Mammary epithelial cell (primary cell): ENCODE measurements around the gene TCF12.

ENCODE experiments used
- EZH2 ChIP-seq: IDR thresholded peaks from 2 replicates; pipeline ENCODE4 v1.6.1; 2012; ENCODE audit warnings: low read length, inconsistent platforms, borderline replicate concordance
- TF ChIP-seq, protein P1 (sequence below), 2 donors: IDR thresholded peaks in 1 of 2; conservative IDR thresholded peaks in 1 of 2; 2 replicates each; pipeline ENCODE4 v1.5.1; 2011 to 2012; ENCODE audit warnings: inconsistent platforms in 2 of 2, low read length in 2 of 2, mild to moderate bottlenecking in 2 of 2, control low read depth in 1 of 2, low read depth in 1 of 2; ENCODE audit not compliant: insufficient read depth in 1 of 2; ENCODE audit errors: extremely low read depth in 1 of 2

DNA sequence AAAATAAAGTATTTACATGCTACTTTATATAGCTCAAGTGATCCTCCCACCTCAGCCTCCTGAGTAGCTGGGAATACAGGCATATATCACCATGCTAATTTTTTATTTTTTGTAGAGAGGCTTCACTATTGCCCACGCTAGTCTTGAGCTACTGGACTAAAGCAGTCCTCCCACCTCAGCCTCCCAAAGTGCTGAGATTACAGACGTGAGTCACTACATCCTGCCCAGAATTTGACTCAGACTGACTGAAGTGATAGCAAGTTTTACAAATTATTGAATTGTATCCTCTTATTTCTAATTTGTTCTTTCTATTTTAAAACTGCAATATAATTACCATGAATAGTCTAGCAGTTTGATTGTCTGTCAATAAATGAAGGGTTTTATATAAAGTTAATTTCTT is 247.5 kb downstream of the TCF12 start:
- no peak for TF ChIP-seq EZH2
- TF ChIP-seq, protein P1, sequence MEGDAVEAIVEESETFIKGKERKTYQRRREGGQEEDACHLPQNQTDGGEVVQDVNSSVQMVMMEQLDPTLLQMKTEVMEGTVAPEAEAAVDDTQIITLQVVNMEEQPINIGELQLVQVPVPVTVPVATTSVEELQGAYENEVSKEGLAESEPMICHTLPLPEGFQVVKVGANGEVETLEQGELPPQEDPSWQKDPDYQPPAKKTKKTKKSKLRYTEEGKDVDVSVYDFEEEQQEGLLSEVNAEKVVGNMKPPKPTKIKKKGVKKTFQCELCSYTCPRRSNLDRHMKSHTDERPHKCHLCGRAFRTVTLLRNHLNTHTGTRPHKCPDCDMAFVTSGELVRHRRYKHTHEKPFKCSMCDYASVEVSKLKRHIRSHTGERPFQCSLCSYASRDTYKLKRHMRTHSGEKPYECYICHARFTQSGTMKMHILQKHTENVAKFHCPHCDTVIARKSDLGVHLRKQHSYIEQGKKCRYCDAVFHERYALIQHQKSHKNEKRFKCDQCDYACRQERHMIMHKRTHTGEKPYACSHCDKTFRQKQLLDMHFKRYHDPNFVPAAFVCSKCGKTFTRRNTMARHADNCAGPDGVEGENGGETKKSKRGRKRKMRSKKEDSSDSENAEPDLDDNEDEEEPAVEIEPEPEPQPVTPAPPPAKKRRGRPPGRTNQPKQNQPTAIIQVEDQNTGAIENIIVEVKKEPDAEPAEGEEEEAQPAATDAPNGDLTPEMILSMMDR (conservative IDR thresholded peaks at IDR 0.05 in 1 of 2, IDR thresholded peaks at IDR 0.05 in 1 of 2; ENCODE audit: extremely low read depth in 1 of 2, insufficient read depth in 1 of 2, low read depth in 1 of 2, low read length in 2 of 2): no peak
